ENCODE results near the gene LMO2. TPM values are rescaled to one million over a fixed set of nuclear protein-coding genes. Genes with fewer than 3 reads are reported as not detected.

The LMO2 gene
- polyA plus RNA-seq, 1 donor from 2014 or later = 11.4 TPM

DNA sequence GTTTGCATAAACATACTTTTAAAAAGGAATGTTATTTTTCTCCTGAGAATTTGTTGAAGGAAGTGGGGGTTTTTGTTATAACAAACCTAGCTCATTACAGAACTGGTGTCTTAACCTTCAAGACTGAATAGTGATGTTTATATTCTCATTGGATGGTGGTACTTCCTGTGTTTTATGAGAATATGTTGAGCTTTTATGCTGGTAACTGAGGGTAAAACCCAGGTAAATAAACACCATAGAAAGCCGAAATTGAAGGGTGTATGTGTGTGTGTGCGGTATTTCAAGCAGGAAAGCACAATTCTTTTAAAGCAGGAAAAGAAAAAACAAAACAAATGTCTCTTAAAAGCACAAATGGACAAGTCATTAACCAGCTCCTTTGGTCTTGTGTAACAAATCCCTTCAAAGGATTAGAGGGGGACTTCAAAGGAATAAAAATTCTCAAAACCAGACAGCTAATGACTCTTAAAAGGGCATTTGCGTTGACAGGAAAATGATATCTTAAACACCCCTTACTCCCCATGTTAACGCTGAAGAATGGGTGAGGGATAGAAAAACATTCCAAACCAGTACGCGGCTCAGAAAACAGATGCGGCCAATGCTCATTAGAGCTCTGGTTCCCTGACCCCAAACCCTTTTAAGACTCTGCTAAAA, 23.8 kb downstream of the LMO2 start:
- Mint-ChIP-seq H3K27ac (peak overlapping the region; percentile 8 to 88 (median 58)), H3K36me3 (no peaks in the 10 kb centered on the region), H3K9me3 (no peaks in the 10 kb centered on the region), H3K4me3 (peak overlapping the region; percentile 83 to 94 (median 88)), H3K27me3 (peaks cover 6% of the 10 kb centered on the region), H3K4me1 (peaks cover 22 to 28% (median 22%) of the 10 kb centered on the region in 3 donors)

GRCh38 chr11:33867561-33867960, 24.3 kb downstream of the LMO2 start:
- peak overlapping the region; percentile 83 to 94 (median 88) for H3K4me3 Mint-ChIP-seq
- H3K9me3 Mint-ChIP-seq = no peaks in the 10 kb centered on the region
- peak overlapping the region; percentile 8 to 88 (median 58) for H3K27ac Mint-ChIP-seq
- H3K27me3 Mint-ChIP-seq = peaks cover 6% of the 10 kb centered on the region
- H3K4me1 Mint-ChIP-seq = peaks cover 22 to 28% (median 22%) of the 10 kb centered on the region in 3 donors
- no peaks in the 10 kb centered on the region for H3K36me3 Mint-ChIP-seq

GRCh38 chr11:33866936-33867335, 24.9 kb downstream of the LMO2 start:
- H3K9me3 Mint-ChIP-seq = no peaks in the 10 kb centered on the region
- H3K27me3 Mint-ChIP-seq = peaks cover 6% of the 10 kb centered on the region
- peak overlapping the region in 2 of 4 donors; percentile 30 to 92 for H3K4me3 Mint-ChIP-seq
- no peak overlapping the region for H3K27ac Mint-ChIP-seq
- no peaks in the 10 kb centered on the region for H3K36me3 Mint-ChIP-seq
- peaks cover 22 to 28% (median 22%) of the 10 kb centered on the region in 3 donors for H3K4me1 Mint-ChIP-seq

DNA sequence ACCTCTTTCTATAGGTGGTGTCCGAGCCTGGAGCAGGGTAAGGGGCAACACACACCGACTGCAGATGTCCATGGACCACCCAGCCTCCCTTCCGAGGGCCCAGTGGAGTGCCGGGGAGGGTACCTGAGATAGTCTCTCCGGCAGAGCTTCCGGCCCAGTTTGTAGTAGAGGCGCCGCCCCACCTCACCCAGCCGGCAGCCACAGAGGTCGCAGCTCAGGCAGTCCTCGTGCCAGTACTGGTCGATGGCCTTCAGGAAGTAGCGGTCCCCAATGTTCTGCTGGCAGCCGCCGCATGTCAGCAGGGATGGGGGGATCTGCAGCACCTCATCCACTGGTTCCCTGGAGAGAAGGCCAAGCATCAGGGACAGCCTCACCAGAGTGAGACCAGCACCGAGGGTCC, 27.4 kb downstream of the LMO2 start:
- no peak overlapping the region for H3K4me3 Mint-ChIP-seq
- H3K36me3 Mint-ChIP-seq = no peaks in the 10 kb centered on the region
- peaks cover 14 to 18% (median 15%) of the 10 kb centered on the region in 3 donors for H3K4me1 Mint-ChIP-seq
- no peaks in the 10 kb centered on the region for H3K9me3 Mint-ChIP-seq
- peaks cover 6% of the 10 kb centered on the region for H3K27me3 Mint-ChIP-seq
- H3K27ac Mint-ChIP-seq = peak overlapping the region in 1 of 3 donors; percentile 68

DNA sequence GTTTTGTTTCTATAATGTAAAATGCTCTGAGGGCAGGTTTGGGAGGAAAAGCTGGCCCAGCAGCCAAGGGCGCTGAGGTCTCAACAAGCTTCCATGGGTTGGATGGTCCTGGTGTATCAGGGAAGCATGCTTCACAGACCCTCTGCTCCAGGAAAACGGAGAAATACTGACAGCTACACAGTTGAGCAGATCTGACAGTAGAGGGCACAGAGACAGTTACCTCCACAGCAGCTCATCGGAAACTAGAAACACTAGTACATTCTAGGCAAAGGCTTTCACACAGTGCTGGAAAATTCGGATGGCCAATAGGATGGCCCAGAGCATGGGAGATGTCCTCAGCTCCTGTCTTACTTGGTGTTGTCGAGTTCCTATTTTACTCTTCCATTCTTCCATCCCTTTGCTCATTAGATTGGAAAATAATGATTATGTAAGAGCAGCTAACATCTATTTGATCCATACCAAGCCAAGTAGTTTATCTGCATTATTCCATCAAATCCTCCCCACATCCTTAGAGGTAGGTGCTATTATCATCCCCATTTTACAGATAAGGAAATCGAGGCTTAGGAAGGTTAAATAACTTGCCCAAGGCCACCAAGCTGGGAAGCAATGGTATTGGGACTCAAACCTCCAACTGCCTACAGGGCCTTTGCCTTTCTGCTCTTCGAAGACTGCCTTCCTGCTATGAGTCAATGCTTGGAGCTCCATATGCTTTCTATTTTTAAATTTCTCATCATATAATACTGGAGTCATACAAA, 28.3 kb downstream of the LMO2 start:
- Mint-ChIP-seq H3K27me3 (peaks cover 5% of the 10 kb centered on the region), H3K4me1 (peaks cover 14 to 18% (median 15%) of the 10 kb centered on the region in 3 donors), H3K27ac (peak overlapping the region in 1 of 3 donors; percentile 68), H3K36me3 (no peaks in the 10 kb centered on the region), H3K9me3 (no peaks in the 10 kb centered on the region), H3K4me3 (no peak overlapping the region)

DNA sequence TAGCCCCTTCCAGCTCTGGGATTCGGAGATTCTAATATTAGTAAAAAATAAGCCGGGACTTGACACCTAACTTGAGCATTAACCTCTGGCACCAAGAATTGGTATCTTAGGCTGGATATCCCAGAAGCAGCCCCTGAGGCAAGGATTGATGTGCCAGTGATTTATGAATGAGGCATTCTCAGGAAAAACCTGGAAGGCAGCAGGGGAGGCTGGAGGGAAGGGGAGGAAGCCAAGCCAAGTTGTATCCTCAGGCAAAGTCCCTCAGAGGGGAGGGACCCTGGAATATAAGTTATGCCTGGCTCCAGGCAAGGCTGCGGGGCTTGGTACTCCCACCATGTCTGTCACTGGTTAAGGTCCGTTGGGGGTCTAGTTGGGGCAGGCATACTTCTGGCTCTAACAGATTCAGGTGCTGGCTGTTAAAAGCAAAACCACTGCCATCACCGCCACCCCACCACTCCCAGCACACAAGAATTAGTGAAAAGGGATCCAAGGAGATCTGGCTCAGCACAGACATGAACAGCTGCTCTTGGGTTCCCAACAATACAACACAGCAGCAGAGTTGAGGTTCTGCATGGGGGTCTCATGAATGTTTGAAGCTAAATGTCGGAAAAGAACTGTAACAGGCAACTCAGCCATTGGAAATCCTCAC, 29.8 kb downstream of the LMO2 start:
- H3K4me1 Mint-ChIP-seq = peaks cover 4 to 14% (median 9%) of the 10 kb centered on the region in 3 donors
- no peak overlapping the region for H3K27ac Mint-ChIP-seq
- H3K9me3 Mint-ChIP-seq = no peaks in the 10 kb centered on the region
- no peak overlapping the region for H3K4me3 Mint-ChIP-seq
- peaks cover 2% of the 10 kb centered on the region for H3K27me3 Mint-ChIP-seq
- no peaks in the 10 kb centered on the region for H3K36me3 Mint-ChIP-seq

DNA sequence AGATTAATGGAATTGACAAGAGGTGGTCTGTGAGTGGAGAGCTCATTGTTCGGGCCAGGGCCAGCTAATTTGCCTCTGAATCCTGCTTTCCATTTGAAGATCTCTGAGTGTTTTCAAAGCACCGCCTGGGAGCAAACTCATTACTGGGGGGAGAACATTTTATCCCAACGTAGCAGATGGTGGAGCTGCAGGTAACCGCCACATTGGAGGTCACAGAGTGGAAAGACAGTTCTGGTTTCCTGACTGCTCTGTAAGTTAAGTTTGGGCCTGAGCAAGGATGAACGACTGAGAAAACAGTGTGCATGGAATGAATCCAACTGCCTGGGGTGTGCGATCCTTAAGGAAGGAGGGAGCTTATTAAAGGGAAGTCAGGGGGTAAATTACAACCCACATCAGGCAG, 30.5 kb downstream of the LMO2 start:
- H3K4me3 Mint-ChIP-seq = no peak overlapping the region
- H3K27ac Mint-ChIP-seq = peak overlapping the region in 1 of 3 donors; percentile 41
- peaks cover 2% of the 10 kb centered on the region for H3K27me3 Mint-ChIP-seq
- peaks cover 3 to 10% (median 6%) of the 10 kb centered on the region in 3 donors for H3K4me1 Mint-ChIP-seq
- H3K9me3 Mint-ChIP-seq = no peaks in the 10 kb centered on the region
- H3K36me3 Mint-ChIP-seq = no peaks in the 10 kb centered on the region

- H3K27ac Mint-ChIP-seq = no peak overlapping the region
- H3K9me3 Mint-ChIP-seq = no peaks in the 10 kb centered on the region
- H3K4me1 Mint-ChIP-seq = peaks cover 3 to 10% (median 6%) of the 10 kb centered on the region in 3 donors
- peaks cover 2% of the 10 kb centered on the region for H3K27me3 Mint-ChIP-seq
- H3K4me3 Mint-ChIP-seq = no peak overlapping the region
- H3K36me3 Mint-ChIP-seq = no peaks in the 10 kb centered on the region
These were observed 30.9 kb downstream of the LMO2 start for GRCh38 chr11:33860926-33861325.

- no peak overlapping the region for H3K4me3 Mint-ChIP-seq
- no peaks in the 10 kb centered on the region for H3K9me3 Mint-ChIP-seq
- no peak overlapping the region for H3K27ac Mint-ChIP-seq
- peaks cover 3 to 10% (median 6%) of the 10 kb centered on the region in 3 donors for H3K4me1 Mint-ChIP-seq
- H3K27me3 Mint-ChIP-seq = peaks cover 2% of the 10 kb centered on the region
- H3K36me3 Mint-ChIP-seq = no peaks in the 10 kb centered on the region
These were observed 32.6 kb downstream of the LMO2 start for GRCh38 chr11:33859306-33859705.

- Mint-ChIP-seq H3K27ac (no peak overlapping the region), H3K36me3 (no peaks in the 10 kb centered on the region), H3K9me3 (no peaks in the 10 kb centered on the region), H3K4me1 (peaks cover 3 to 10% (median 6%) of the 10 kb centered on the region in 3 donors), H3K27me3 (peaks cover 2% of the 10 kb centered on the region), H3K4me3 (no peak overlapping the region)
These were observed 33.9 kb downstream of the LMO2 start for GRCh38 chr11:33857933-33858371.

GRCh38 chr11:33855500-33855899, 36.4 kb downstream of the LMO2 start:
- Mint-ChIP-seq H3K27ac (no peak overlapping the region), H3K4me1 (peaks cover 3 to 10% (median 6%) of the 10 kb centered on the region in 3 donors), H3K4me3 (no peak overlapping the region), H3K9me3 (no peaks in the 10 kb centered on the region), H3K36me3 (no peaks in the 10 kb centered on the region), H3K27me3 (peaks cover 2% of the 10 kb centered on the region)

- H3K4me3 Mint-ChIP-seq = no peak overlapping the region
- no peaks in the 10 kb centered on the region for H3K9me3 Mint-ChIP-seq
- peak overlapping the region in 1 of 3 donors; percentile 67 for H3K27ac Mint-ChIP-seq
- no peaks in the 10 kb centered on the region for H3K36me3 Mint-ChIP-seq
- H3K4me1 Mint-ChIP-seq = no peaks in the 10 kb centered on the region
- H3K27me3 Mint-ChIP-seq = no peaks in the 10 kb centered on the region
These were observed 43.0 kb downstream of the LMO2 start for GRCh38 chr11:33848717-33849390.

- no peaks in the 10 kb centered on the region for H3K4me1 Mint-ChIP-seq
- H3K4me3 Mint-ChIP-seq = no peak overlapping the region
- no peaks in the 10 kb centered on the region for H3K9me3 Mint-ChIP-seq
- no peak overlapping the region for H3K27ac Mint-ChIP-seq
- no peaks in the 10 kb centered on the region for H3K36me3 Mint-ChIP-seq
- no peaks in the 10 kb centered on the region for H3K27me3 Mint-ChIP-seq
These were observed 44.6 kb downstream of the LMO2 start for GRCh38 chr11:33847251-33847650.

GRCh38 chr11:33844236-33844635, 47.6 kb downstream of the LMO2 start:
- peaks cover 10% of the 10 kb centered on the region for H3K27me3 Mint-ChIP-seq
- no peaks in the 10 kb centered on the region for H3K36me3 Mint-ChIP-seq
- no peaks in the 10 kb centered on the region for H3K4me1 Mint-ChIP-seq
- H3K4me3 Mint-ChIP-seq = no peak overlapping the region
- no peak overlapping the region for H3K27ac Mint-ChIP-seq
- H3K9me3 Mint-ChIP-seq = no peaks in the 10 kb centered on the region

- Mint-ChIP-seq H3K9me3 (no peaks in the 10 kb centered on the region), H3K4me3 (no peak overlapping the region), H3K4me1 (no peaks in the 10 kb centered on the region), H3K27me3 (peaks cover 12% of the 10 kb centered on the region), H3K36me3 (no peaks in the 10 kb centered on the region), H3K27ac (no peak overlapping the region)
These were observed 48.9 kb downstream of the LMO2 start for GRCh38 chr11:33843018-33843417.
